ENCODE results near the gene HSPD1.

HSPD1 gene

GRCh38 chr2:197454923-197455322 is 44.7 kb downstream of the HSPD1 start:
- Histone ChIP-seq H3K4me3 (ENCODE audit: low read depth, low read length) (peak overlapping the region; percentile 93), H3K4me1 (ENCODE audit: control insufficient read depth, insufficient read depth, low read length) (no peaks in the 10 kb centered on the region), H3K36me3 (ENCODE audit: control insufficient read depth in 2 of 2, insufficient read depth in 1 of 2, low read length in 2 of 2) (no peaks in the 10 kb centered on the region), H3K9me3 (ENCODE audit: control insufficient read depth, insufficient read depth, low read depth, low read length) (no peaks in the 10 kb centered on the region), H3K27ac (ENCODE audit: extremely low read depth, low read depth, low read length) (no peak overlapping the region)
- ChIA-PET POLR2A (interaction anchor here (1.3 kb wide), 1 partner anchor 45 kb away, joined by 5 read pairs; the partner anchor contains the start of genes HSPD1 and HSPE1), CTCF (no interaction called here)
- no peak for TF ChIP-seq ZFP69B (tag by site-specific recombination; IDR thresholded peaks at IDR 0.05)
- TF ChIP-seq ZNF776 (tag by site-specific recombination; IDR thresholded peaks at IDR 0.05; ENCODE audit: borderline replicate concordance) = no peak
- no peak for TF ChIP-seq ZNF214 (tag by site-specific recombination; IDR thresholded peaks at IDR 0.05; ENCODE audit: borderline replicate concordance)
- no peak for TF ChIP-seq BCL11A (tag by site-specific recombination; IDR thresholded peaks at IDR 0.05; ENCODE audit: low read depth)
- no peak for TF ChIP-seq ZSCAN18 (tag by site-specific recombination; IDR thresholded peaks at IDR 0.05)
- TF ChIP-seq ZNF239 (tag by site-specific recombination; IDR thresholded peaks at IDR 0.05) = no peak
- no peak for TF ChIP-seq ZFP3 (tag by site-specific recombination; IDR thresholded peaks at IDR 0.05; ENCODE audit: low read depth)
- no peak for TF ChIP-seq ZNF175 (tag by site-specific recombination; IDR thresholded peaks at IDR 0.05)
- no peak for TF ChIP-seq SP7 (tag by site-specific recombination; IDR thresholded peaks at IDR 0.05)
- no peak for TF ChIP-seq ZNF114 (tag by site-specific recombination; IDR thresholded peaks at IDR 0.05)
- TF ChIP-seq ZNF692 (tag by site-specific recombination; IDR thresholded peaks at IDR 0.05) = no peak

GRCh38 chr2:197453914-197454398 is 45.7 kb downstream of the HSPD1 start:
- H3K4me3 ChIP-seq (ENCODE audit: low read depth, low read length) = peak overlapping the region; percentile 93
- H3K9me3 ChIP-seq (ENCODE audit: control insufficient read depth, insufficient read depth, low read depth, low read length) = no peaks in the 10 kb centered on the region
- CTCF ChIA-PET = no interaction called here
- no peaks in the 10 kb centered on the region for H3K36me3 ChIP-seq (ENCODE audit: control insufficient read depth in 2 of 2, insufficient read depth in 1 of 2, low read length in 2 of 2)
- POLR2A ChIA-PET = interaction anchor here (1.3 to 3.1 kb wide), 3 partner anchors 11 to 46 kb away, joined by 5 to 69 read pairs (median 35); partner anchors contain the start of genes HSPD1, HSPE1 and SF3B1
- peak overlapping the region; percentile 93 for H3K27ac ChIP-seq (ENCODE audit: extremely low read depth, low read depth, low read length)
- no peaks in the 10 kb centered on the region for H3K4me1 ChIP-seq (ENCODE audit: control insufficient read depth, insufficient read depth, low read length)
- peak; percentile 27; the same call in 1 of the 2 replicates for TF ChIP-seq ZNF335 (tag by site-specific recombination; conservative IDR thresholded peaks at IDR 0.05)
- TF ChIP-seq OSR2 (tag by site-specific recombination; IDR thresholded peaks at IDR 0.05) = peak; percentile 43; the same call in 1 of the 2 replicates
- no peak for TF ChIP-seq ZNF549 (tag by site-specific recombination; IDR thresholded peaks at IDR 0.05)
- TF ChIP-seq ZNF202 (tag by site-specific recombination; IDR thresholded peaks at IDR 0.05; ENCODE audit: borderline replicate concordance) = no peak
- no peak for TF ChIP-seq BCL11A (tag by site-specific recombination; IDR thresholded peaks at IDR 0.05; ENCODE audit: low read depth)
- 0 out of 2 replicates have a peak, but pooled peaks have one; percentile 7 for TF ChIP-seq HOXC10 (CRISPR knock-in tag; IDR thresholded peaks at IDR 0.05)
- no peak for TF ChIP-seq ZFP3 (tag by site-specific recombination; IDR thresholded peaks at IDR 0.05; ENCODE audit: low read depth)
- 0 out of 2 replicates have a peak, but pooled peaks have one; percentile 5 for TF ChIP-seq BCL11B (tag by site-specific recombination; IDR thresholded peaks at IDR 0.05; ENCODE audit: low read depth)
- 0 out of 2 replicates have a peak, but pooled peaks have one; percentile 7 for TF ChIP-seq INSM2 (tag by site-specific recombination; IDR thresholded peaks at IDR 0.05)
- TF ChIP-seq PRDM1 (tag by site-specific recombination; IDR thresholded peaks at IDR 0.05) = peak; percentile 24; the same call in 1 of the 2 replicates
- TF ChIP-seq ZNF704 (tag by site-specific recombination; IDR thresholded peaks at IDR 0.05) = no peak
- TF ChIP-seq ZNF138 (tag by site-specific recombination; IDR thresholded peaks at IDR 0.05; ENCODE audit: borderline replicate concordance) = no peak
- TF ChIP-seq ZNF341 (tag by site-specific recombination; IDR thresholded peaks at IDR 0.05; ENCODE audit: low read depth) = peak; percentile 99; the same call in 1 of the 2 replicates
- peak; percentile 91 for TF ChIP-seq PRDM10 (tag by site-specific recombination; IDR thresholded peaks at IDR 0.05)
- peak; percentile 73; the same call in 1 of the 2 replicates for TF ChIP-seq SCRT1 (tag by site-specific recombination; IDR thresholded peaks at IDR 0.05; ENCODE audit: borderline replicate concordance)
- TF ChIP-seq ZNF610 (tag by site-specific recombination; IDR thresholded peaks at IDR 0.05; ENCODE audit: borderline replicate concordance) = peak; percentile 6; the same call in 1 of the 2 replicates
